ENCODE results near the gene ZNF774. TPM values are rescaled to one million over a fixed set of nuclear protein-coding genes. Genes with fewer than 3 reads are reported as not detected.

Gene ZNF774
- total RNA-seq: 0.09 and 0.12 TPM in 2 replicates

DNA sequence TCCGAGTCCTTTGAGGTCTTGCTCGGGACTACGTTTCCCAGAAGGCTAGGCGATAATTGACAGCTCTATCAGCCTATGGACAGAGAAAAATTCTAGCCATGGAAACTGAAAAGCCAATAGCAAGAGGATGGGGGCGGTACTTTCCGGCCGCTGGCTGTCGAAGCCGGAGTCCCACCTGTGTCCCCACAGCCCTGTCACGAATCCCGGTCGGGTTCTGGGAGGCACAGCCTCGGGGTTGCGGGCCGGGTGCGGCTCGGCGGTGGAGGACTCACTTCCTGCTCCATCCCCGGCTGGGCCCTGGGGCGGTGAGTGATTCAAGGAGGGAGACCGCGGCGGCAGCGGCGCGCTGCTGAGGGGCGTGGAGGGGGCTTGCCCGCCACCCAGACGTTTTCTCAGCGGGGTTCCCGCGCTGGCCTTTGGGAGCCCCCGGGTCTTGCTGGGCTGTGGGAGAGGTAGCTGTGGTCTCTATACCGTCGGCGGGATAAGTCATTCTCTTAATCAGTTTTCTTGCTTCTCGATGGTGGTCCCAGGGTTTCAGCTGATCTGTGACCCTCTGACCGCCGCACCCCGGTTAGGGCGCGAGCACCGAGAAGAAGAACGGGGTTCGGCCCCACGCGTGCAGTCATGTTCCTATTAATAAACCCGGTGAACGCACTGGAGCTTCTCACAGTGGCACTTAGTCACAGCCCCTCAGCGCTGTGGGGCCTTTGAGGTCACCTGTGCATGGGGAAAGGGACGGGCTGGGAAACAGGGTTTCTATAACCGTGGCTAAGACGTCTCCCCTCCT, at the start of gene ZNF774:
ZNF774 (plus strand) TSS at position 178 of the 787 bp plus-strand sequence. CDS start 2,377 bp downstream, outside the sequence.

DNA sequence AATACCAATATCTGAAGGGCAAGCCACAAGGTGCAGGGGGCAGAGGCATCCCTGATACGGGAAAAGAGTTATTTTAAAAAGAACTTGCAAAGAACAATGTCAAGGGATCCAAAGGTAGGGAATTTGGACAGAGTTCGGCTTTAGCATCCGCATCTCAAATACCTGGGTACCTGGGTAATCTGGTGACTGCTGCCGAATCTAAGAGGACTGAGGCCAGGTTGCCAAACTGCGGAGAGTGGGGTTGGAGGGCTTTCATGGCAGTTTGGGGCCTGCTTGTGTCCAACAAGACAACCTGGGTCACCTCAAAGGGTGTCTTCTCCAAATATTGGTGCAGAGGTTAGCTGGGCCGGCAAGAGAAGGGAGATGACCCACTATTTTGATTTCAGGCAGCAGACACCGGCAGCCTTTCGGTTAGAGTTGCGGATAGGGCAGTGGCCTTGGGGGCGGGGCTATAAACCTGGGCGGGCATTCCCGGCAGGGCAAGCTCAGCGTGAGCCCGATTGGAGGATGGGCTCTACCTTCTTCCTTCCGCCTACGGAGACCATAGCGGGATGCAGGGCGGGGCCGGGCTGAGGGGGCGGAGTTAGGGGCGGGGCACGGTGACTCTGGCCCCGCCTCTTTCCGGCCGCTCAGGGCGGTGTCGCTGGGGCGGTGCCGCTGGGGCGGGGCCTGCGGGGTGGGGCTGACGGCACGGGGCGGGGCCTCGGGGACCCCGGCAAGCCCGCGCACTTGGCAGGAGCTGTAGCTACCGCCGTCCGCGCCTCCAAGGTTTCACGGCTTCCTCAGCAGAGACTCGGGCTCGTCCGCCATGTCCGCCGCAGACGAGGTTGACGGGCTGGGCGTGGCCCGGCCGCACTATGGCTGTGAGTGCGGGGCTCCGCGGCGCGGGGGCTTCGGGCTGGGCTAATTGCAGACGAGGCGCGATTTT, 35.7 kb downstream of the ZNF774 start, which contains the start of gene IQGAP1:
IQGAP1 (plus strand) TSS at position 709 of the 928 bp plus-strand sequence; CDS start at position 809, 100 bp downstream.

Other genes with a start within 250 kb of the ZNF774 start
- gene IDH2, start 249.8 kb upstream of the ZNF774 start, total RNA-seq: 46.3 and 56.2 TPM in 2 replicates
- gene SEMA4B, start 151.0 kb upstream of the ZNF774 start, total RNA-seq: 8.2 and 10.3 TPM in 2 replicates
- gene CIB1, start 118.3 kb upstream of the ZNF774 start, total RNA-seq: 26.6 and 26.7 TPM in 2 replicates
- gene GDPGP1, start 118.1 kb upstream of the ZNF774 start, total RNA-seq: 1.8 and 7.9 TPM in 2 replicates
- gene TTLL13, start 102.7 kb upstream of the ZNF774 start, total RNA-seq: 0.23 TPM in 1 of 2 replicates, not detected in the other
- 66.9 and 68.1 TPM in 2 replicates for gene NGRN, start 86.6 kb upstream of the ZNF774 start, total RNA-seq
- gene IQGAP1, start 36.0 kb downstream of the ZNF774 start, total RNA-seq: 75.9 and 109 TPM in 2 replicates
- 21.8 and 25.8 TPM in 2 replicates for gene CRTC3, start 177.6 kb downstream of the ZNF774 start, total RNA-seq

All from pericardium fibroblast (primary cell).